ENCODE measurements around the gene NES.

NES gene

DNA sequence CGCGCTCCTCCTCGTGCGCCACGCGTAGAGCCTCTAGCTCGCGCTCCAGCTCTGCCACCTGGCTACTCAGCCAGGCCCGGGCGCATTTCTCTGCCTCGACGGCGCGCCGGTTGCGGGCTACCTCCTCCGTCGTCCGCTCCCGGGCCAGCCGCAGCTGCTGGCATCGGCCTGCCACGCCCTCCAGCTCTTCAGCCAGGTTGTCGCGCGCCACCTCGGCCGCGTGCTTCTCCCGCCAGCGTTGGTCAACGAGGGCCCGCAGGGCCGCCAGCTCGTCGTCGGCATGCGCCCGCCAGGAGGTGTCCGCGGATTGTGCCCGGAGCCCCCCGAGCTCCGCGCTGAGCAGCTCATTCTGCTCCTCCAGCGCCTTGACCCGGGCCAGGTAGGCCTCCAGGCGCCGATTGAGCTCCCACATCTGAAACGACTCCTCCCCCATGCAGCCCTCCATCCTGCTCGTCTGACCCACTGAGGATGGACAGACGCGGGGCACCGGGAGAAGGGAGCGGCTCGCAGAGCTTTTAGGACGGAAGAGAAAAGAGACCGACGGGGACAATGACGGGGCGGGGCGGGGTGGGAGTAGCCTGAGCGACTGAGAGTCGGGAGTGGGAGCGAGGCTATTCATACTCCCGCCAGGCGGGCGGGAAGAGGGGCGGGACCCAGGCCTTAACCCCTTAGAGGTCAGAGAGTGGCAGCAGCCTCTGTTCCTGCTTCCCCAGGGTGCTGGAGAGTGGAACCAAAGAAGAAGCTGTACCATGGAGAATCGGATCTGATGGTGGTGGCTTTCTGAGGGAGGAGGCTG is at the start of gene NES:
Gene NES, minus strand, starts transcription at position 588 of the 796 bp plus-strand sequence. Its CDS starts 143 bp downstream, at position 445.
- DNase-seq = no peak

DNA sequence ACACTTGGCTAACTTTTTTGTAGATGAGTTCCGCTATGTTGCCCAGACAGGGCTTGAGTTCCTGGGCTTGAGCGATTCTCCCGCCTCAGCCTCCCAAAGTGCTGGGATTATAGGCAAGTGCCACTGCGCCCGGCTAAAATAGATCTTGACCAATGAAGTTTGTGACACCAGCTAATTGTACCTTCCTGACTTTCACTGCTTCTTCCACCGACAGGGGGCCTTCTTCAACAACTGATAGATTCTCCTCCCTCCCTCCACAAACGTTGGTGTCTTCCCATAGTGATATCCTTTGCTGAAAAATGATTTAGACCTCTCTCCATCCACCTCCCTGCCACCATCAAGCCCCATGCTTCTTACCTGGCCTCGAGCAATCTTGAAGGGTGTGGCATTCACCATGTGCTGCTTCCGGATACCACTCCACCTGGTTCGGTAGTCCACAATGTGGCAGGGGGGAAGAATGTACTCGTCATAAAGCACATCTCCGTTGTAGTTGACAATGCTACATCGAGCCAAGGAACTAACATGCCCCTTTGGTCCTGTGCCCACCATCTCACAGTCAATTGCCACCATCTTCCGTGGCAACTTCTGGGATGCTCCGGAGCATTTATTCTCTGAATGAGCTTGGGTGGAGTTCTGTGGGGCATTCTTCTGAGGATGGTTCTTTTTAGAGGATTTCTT is 49.5 kb upstream of the NES start:
- peak; percentile 56 for DNase-seq

DNA sequence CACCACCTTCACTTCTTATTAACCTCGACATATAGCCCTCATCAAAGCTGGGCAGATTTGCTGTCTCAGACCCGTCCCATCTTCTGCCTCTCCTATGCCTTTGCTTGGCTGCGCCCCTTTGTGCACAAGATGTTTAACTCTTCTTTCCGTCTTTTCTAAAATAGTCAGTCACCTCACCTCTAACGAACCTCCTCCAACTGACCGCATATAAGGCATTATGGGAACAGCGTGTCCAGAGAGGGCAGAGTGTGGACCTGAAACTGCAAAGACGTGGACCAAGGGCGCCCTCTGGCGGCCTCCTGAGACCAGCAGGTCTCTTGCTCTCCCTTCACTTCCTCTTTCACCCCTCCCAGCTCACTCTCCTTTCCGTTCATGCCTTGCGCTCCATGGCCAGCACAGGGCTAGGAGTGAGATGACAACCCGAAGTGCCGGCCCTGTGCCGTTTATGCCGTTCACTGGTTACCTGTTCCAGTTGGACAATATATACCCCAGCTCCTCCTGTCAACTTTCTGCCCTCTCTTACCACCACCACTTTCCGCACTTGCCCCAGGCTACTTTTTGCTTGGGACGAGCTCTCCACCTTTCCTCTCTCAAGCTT is 48.6 kb upstream of the NES start:
- peak; percentile 89 for DNase-seq

DNA sequence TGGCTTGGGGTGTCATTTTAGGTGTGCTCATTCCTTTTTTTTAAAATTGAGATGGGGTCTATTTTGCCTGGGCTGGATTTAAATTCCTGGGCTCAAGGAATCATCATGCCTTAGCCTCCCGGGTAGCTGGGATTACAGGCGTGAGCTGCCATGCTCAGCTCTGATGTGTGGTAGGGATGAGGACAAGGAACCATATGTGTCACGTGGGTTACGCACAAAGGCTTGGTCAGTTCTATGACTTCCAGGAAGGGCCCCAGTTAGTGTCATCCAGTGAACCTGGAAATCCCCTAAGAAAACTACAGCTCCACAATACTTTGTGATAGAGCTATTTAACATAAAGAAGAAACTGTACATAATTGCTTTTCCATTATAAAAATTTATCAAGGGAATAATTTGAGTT is 44.3 kb upstream of the NES start:
- no peak for DNase-seq

- no peak for DNase-seq
Observed at GRCh38 chr1:156721131-156721530, 43.9 kb upstream of the NES start.

DNA sequence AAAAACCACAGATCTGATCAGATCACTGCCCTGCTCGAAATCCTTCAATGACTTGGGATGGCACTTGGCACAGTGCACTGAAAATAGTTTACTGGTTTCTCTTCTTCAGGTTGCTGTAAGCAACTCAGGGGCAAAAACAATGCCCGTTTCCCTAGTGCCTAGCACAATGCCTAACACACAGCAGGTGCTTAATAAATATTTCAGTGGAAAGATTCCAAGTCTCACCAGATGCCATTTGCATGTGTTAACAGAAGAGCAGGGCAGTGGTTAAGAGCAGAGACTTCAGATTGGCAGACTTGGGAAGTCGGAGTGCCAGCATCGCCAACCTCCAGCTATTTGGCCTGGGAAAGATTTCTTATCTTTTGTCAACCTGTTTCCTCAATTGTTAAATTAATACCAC is 40.1 kb upstream of the NES start:
- no peak for DNase-seq

DNA sequence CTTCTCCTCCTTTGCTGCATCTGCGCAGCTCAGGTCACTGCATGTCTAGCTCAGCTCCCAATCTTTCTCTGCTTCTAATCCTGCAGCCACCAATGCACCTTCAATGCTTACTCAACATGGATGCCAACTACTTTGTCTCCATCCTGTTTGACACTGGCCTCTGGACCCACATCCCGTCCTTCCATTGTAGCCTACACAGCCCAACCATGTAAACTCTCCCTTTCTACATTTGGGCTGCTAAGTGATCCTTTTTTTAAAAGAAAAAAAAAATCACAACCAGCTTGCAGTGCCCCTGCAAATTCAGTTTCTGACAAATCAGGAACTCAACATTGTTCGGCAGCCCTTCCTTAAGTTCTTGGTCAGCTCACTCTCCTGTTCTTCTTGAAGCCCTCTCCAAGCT is 37.6 kb upstream of the NES start:
- no peak for DNase-seq

- DNase-seq = no peak
Observed at GRCh38 chr1:156712626-156713025, 35.4 kb upstream of the NES start.

- DNase-seq = no peak
Observed at GRCh38 chr1:156711011-156711817, 34.0 kb upstream of the NES start.

- no peak for DNase-seq
Observed at GRCh38 chr1:156709757-156710489, 32.7 kb upstream of the NES start.

DNA sequence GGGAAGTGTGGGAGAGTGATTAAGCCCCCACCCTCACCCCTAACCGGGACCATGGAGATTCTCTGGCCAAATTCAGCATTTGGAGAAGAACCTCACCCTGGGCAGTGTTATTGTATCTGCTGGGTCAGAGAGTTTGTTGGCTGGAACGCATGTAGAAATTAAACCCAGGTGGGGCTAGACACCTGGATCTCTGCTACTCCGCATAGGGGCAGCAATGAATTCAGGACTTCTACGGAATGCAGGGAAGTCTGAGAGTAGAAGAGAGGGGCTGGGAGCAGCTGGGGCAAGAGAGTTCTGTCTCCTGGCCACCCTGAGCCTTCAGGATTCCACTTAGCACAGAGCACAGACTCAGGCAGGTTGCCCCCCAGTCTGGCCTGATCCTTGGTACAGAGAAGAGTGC is 31.8 kb upstream of the NES start:
- no peak for DNase-seq

GRCh38 chr1:156708218-156708661 is 31.0 kb upstream of the NES start:
- no peak for DNase-seq

DNA sequence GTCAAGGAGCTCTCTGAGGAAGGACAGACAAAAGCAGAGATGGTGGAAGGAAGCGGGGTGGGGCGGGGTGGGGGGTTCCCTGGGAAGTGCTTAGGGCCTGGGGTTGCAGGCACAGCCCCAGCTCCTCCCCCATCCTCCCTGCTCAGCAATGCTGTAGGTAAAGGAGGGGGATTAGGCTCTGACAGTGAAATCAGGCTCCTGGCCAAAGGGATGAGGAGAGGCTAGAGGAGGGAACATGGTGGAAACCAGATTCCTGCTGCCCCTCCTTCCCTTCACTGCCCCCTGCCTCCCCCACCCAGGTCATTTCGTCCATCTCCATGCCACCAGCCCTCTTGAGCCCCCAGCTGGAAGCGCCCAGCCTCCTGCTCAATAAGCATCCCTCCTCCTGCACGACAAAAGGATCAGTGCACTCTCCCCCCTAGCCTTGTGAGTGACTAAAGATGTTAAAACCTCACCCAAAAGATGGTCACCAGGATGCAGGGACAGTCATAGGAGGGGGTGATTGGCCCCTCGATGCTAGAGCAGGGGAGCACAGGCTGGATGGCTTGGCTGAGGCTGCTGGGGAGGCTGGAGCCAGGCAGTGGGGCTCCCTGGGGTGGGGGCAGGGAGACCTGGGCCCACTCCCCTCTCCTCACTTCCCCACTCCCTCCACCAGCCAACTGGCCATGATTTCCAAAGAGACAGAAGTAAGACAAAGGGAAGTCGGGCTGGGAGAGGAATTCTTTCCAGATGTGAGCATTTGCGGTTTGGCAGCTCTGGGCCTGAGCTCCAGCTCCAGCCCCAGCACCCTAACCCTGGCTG is 30.4 kb upstream of the NES start:
- peak; percentile 23 for DNase-seq

DNA sequence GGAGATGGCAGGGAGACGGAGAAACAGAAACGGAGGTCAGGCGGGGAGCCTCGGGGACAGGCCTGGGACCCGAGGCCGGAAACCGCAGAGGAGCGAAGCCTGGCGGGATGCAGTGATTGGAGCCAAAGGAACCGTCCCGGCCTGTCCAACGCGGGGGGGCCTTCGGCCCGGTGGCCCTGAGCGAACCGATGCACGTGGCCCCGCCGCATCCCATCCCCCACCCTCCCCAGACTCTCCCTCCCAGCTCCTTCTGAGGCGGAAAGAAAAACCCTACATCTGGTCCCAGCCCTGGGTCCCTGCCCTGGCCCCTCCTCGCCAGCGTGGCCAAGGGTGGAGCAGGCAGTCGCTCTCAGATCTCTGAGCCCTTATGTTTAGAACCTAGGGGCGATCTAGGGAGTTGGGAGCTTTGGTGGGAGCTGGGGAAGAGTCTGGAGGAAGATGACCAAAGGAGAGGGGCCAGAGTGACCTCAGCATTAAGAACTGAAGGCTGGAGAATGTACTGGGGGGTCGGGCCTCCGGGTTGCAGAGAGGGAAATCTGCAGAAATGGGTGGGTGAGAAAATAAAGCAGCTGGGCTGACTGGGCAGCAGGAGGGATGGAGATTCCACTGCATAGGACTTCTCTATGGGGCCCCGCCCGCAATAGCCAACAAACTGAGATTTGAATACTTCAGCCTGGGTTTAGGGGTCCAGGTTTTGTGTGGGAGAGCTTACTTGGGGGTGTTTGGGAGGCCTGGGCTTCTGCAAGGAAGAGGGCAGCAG is 29.6 kb upstream of the NES start:
- peak; percentile 46 for DNase-seq

DNA sequence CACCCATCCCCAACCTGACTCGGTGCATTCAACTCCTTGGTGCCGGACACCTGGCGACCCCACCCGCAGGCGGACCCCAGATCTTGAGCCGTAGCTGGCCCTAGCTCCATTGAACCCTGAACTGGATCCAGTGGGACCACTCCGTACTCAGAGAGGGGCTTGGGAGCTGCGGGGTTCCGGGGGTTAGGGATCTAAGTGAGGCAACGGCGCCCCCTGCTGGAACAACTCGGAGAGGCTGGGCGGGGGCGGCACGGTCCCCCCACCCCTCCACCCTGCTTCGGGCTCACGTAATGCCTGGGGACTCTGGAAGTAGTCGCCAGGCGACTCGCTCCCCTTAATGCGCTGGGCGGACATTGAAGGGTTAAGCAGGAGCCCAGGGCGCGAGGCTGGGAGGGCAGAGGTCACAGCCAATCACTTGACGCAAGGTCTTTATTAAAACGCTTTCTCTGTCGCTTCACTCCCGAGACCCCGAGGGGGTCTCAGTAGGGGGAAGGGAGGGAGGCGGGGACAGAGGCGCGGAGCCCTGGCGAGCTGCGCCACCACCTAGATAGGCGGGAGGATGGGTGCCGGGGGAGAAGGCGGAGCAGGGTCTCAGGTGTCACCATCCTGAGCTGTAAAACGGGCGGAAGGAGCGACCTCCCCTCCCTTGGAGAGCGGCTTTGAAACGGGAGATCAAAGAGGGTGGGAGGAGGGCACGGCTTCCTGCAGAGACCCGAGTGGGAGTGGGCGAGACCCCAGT is 28.9 kb upstream of the NES start:
- peak; percentile 78 for DNase-seq

DNA sequence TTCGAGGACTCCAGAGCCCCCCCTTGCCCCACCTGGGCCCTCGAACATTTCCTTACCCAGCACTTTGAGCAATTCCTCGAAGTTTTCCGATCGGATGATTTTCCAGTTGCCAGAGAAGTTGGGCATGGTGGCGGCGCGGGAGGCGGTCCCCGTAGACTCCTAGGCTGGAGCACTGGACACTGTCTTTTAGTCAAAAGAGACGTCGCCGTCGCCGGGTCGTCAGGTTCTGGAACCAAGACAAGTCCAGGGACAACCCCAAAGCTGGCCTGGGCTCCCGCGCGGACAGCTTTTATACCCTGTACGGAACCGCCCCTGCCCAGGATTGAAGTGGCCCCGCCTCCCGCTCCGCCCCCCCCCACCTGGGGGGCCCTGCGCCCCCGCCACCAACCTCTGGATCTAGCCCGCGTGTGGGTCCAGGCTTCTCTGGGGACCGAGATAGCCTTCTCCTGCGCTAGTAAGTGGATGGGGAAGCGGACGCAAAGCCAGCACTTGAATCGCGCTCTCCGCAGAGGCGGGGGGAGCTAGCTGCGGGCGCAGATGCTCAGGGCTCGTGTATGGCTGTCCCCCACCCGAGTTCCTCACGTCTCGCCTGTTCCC is 28.2 kb upstream of the NES start, which contains the start of gene CRABP2:
Gene CRABP2, minus strand, starts transcription at position 263 of the 597 bp plus-strand sequence. Its CDS starts 137 bp downstream, at position 126.
- DNase-seq = peak; percentile 43

DNA sequence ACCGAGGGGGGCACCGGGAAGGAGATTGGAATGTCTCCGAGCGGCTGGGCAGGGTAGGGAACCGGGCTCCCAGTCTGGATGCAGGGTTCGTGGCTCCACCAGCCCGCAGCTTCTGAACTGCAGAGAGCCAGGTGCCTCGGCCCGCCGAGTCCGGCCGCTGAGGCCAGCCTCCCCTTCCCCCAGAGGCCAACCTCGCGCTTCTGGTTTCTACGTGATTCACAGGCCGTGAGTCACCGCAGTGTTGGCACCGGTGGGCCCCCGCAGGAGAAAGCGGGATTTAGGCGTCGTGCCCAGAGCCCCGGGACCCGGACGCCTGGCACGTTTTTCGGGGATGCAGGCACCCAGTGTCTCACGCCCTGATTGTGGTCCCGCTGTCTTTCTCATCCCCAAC is 27.7 kb upstream of the NES start:
- peak; percentile 55 for DNase-seq

DNA sequence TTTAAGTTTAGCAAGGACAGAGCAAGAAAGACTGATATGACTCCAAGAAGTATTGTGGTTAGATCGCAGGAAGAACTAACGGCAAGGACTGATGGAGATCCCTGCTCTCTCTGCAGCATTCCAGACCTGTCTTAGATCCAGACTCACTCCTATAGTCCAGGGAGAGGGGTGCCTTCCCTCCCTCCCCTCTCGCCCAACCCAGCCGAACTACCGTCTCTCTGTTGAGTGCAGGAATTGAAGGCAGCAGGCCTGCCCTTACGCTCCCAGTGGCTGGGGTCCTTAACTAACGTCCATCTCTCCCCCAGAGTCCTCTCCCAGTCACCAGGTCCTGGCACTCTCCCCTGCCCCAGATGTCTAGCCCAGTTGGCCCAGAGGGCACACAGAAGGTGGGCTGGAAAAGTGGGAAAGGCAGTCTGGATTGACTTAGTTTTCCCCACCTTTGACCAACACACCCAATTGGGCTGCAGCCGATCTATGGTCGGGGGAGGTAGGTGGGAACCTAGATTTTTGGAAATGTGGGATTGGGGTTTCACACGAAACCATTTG is 27.0 kb upstream of the NES start:
- no peak for DNase-seq

DNA sequence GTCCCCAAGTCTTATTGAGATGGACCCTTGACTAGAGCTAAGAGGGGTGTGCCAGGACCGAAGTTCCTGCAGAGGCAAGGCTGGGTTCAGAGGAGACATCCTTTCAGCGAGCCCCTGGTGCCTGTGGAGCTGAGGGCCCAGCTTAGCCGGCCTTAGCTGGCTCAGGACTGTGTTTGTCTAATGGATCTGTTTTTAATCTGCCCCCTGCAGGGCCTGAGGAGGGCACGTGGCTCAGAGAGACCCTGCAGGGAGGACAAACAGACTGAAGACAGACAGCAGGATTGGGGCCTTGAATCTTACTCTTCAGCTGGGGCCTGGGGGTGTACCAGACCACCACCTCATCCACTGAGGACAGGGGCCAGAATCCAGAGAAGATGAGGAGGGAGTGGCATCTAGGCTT is 26.5 kb upstream of the NES start:
- DNase-seq = no peak
